Thoracic aorta (tissue), 2 donors: ENCODE data around the gene INPP5A. TPM values are rescaled to one million over a fixed set of nuclear protein-coding genes. Genes with fewer than 3 reads are reported as not detected.

Experiments
- ATAC-seq: fragments of 150-250 bp; one replicate; pipeline ENCODE4 v1.8.0; 2017; ENCODE audit warnings: low read depth; ENCODE audit not compliant: insufficient number of reproducible peaks, low FRiP score
- DNase-seq: peaks from one replicate; pipeline ENCODE4 v3.0.0-alpha.2; 2020; ENCODE audit warnings: low spot score
- H3K27ac ChIP-seq, 2 donors: fragments of 200-600 bp; sonication (generic); 1 replicate in 1 of 2; 2 replicates in 1 of 2; pipeline ENCODE4 v1.5.1; 2016; ENCODE audit warnings: mild to moderate bottlenecking in 2 of 2, moderate library complexity in 2 of 2
- H3K27me3 ChIP-seq: fragments of 200-600 bp; sonication (generic); replicated peaks from 2 replicates; pipeline ENCODE4 v1.6.0; 2016; ENCODE audit warnings: mild to moderate bottlenecking; ENCODE audit not compliant: insufficient read depth
- H3K36me3 ChIP-seq: fragments of 200-600 bp; sonication (generic); one replicate; pipeline ENCODE4 v1.5.1; 2016
- H3K4me1 ChIP-seq, 2 donors: fragments of 200-600 bp; sonication (generic); 1 replicate in 1 of 2; 2 replicates in 1 of 2; pipeline versions ENCODE4 v1.5.1 to v1.6.0; 2016; ENCODE audit warnings: low read depth in 2 of 2, mild to moderate bottlenecking in 1 of 2; ENCODE audit not compliant: control insufficient read depth in 1 of 2
- H3K4me3 ChIP-seq: fragments of 200-600 bp; sonication (generic); 2 replicates; pipeline ENCODE4 v1.5.1; 2016; ENCODE audit warnings: mild to moderate bottlenecking
- H3K9me3 ChIP-seq: fragments of 200-600 bp; sonication (generic); 2 replicates; pipeline ENCODE4 v1.5.1; 2016
- total RNA-seq, 2 donors: library from RNA; depleted of rRNA; stranded (reverse); fragments of >200 nt; gene quantifications; one replicate each; pipeline versions ENCODE4 v1.1.0 to v1.2.3, GENCODE V29; 2016
- TF ChIP-seq, protein P1 (sequence below): fragments of 200-600 bp; sonication (generic); IDR thresholded peaks from one replicate; pipeline ENCODE4 v1.5.1; 2019; ENCODE audit warnings: antibody characterized with exemption

Gene INPP5A
- total RNA-seq, 2 donors from 2014 or later = 120 to 142 TPM

DNA sequence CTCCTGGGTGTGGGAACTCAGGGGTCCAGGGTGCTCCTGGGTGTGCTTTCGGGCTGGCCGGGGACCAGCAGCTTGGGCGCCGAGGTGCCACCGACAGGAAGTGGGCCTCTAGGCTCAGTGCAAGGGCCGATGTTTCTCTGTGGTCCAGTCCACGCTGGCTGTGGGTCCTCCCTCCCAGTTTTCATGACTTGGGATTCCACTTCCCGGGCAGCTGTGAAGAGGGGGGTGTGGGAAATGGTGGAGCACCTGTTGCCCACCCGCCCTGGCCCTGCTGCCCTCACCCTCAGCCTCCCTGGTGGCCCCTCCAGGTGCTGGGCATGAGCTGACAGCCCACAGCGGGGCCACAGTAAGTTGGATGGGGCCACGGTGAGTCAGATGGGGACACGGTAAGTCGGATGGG is 189.8 kb downstream of the INPP5A start:
- Histone ChIP-seq H3K4me1 (no peaks in the 10 kb centered on the region), H3K4me3 (no peak overlapping the region), H3K9me3 (no peaks in the 10 kb centered on the region), H3K27ac (no peak overlapping the region), H3K27me3 (no peaks in the 10 kb centered on the region), H3K36me3 (peaks cover 10% of the 10 kb centered on the region)
- TF ChIP-seq, protein P1, sequence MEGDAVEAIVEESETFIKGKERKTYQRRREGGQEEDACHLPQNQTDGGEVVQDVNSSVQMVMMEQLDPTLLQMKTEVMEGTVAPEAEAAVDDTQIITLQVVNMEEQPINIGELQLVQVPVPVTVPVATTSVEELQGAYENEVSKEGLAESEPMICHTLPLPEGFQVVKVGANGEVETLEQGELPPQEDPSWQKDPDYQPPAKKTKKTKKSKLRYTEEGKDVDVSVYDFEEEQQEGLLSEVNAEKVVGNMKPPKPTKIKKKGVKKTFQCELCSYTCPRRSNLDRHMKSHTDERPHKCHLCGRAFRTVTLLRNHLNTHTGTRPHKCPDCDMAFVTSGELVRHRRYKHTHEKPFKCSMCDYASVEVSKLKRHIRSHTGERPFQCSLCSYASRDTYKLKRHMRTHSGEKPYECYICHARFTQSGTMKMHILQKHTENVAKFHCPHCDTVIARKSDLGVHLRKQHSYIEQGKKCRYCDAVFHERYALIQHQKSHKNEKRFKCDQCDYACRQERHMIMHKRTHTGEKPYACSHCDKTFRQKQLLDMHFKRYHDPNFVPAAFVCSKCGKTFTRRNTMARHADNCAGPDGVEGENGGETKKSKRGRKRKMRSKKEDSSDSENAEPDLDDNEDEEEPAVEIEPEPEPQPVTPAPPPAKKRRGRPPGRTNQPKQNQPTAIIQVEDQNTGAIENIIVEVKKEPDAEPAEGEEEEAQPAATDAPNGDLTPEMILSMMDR = no peak
- no peak for DNase-seq
- no peak for ATAC-seq

DNA sequence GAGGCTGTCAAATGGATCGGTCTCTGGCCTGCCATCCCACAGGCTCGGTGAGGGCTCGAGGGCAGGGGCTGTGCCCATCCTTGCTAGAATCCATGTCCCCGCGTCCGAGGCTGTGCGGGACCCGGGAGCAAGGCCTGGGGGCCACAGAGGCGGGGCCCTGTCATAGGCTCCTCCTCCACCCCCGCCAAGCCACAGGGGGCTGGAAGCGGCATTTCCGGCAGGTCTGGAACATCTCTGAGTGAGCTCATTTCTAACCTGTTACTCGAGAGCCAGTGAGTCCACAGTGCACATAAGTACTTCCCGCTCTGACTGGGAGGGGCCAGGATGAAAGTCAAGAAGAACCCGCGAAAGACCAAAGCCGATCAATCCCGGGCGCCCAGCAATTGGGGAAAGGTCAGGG is 190.7 kb downstream of the INPP5A start:
- Histone ChIP-seq H3K9me3 (no peaks in the 10 kb centered on the region), H3K27me3 (no peaks in the 10 kb centered on the region), H3K27ac (no peak overlapping the region), H3K4me3 (no peak overlapping the region), H3K4me1 (no peaks in the 10 kb centered on the region), H3K36me3 (peaks cover 10% of the 10 kb centered on the region)
- TF ChIP-seq, protein P1 = no peak
- ATAC-seq = no peak
- no peak for DNase-seq

DNA sequence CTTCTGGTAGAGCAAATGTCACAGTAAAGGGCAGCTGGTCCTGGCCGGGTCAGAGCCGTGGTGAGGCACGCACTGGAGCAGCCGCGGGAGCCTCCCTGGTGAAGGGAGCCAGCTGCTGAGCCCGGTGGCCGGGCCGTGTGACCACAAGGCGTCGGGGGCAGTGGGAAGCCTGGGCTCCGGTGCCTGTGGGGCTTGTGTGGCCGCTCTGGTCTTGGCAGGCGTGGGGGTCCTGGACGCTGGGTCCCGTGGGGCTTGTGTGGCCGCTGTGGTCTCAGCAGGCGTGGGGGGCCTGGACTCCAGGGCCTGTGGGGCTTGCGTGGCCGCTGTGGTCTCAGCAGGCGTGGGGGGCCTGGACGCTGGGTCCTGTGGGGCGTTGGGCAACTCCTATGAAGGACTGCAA is 191.2 kb downstream of the INPP5A start:
- TF ChIP-seq, protein P1 = no peak
- H3K27ac ChIP-seq = no peak overlapping the region
- H3K4me1 ChIP-seq = no peaks in the 10 kb centered on the region
- H3K9me3 ChIP-seq = no peaks in the 10 kb centered on the region
- no peak for ATAC-seq
- H3K36me3 ChIP-seq = peaks cover 13% of the 10 kb centered on the region
- H3K4me3 ChIP-seq = no peak overlapping the region
- no peak for DNase-seq
- H3K27me3 ChIP-seq = no peaks in the 10 kb centered on the region

DNA sequence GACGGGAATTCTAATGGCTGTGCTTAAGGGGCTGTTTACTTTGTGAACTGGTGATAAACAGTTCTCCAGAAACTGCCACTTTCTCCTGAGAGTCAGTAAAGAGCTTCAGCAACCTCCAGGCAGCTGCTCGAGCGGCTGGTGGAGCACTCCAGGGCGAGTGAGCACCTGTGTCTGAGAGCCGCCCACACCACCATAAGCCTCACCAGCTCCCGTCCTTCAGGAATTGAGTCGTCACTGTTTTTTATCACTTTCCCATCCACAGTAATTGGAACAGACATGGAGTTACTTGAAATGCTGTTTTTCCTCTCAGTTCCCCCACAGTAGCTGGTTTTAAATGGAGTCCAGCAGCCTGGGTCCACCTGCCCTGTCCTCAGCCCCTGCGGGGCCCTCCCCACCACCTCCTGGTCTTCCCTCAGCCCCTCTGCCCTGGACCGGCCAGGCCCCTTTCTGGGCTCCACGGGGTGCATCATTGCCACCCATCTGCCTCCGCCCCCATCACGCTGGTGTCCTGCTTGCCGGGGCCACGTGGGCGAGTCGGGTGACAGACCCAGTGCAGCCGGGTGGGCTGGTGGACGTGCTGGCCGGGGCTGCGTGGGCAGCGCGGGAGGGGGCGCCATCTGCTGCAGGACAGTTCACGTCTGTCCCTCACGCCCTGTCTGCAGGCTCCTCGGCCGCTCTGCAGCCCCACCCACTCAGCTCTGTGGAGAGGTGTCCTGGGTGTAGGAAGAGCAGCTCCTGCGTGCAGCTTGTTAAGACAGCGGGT is 192.4 kb downstream of the INPP5A start:
- peaks cover 10% of the 10 kb centered on the region for H3K36me3 ChIP-seq
- TF ChIP-seq, protein P1 = no peak
- DNase-seq (no peak), ATAC-seq (no peak)
- H3K4me3 ChIP-seq = no peak overlapping the region
- H3K27me3 ChIP-seq = no peaks in the 10 kb centered on the region
- H3K9me3 ChIP-seq = no peaks in the 10 kb centered on the region
- no peaks in the 10 kb centered on the region for H3K4me1 ChIP-seq
- no peak overlapping the region for H3K27ac ChIP-seq

DNA sequence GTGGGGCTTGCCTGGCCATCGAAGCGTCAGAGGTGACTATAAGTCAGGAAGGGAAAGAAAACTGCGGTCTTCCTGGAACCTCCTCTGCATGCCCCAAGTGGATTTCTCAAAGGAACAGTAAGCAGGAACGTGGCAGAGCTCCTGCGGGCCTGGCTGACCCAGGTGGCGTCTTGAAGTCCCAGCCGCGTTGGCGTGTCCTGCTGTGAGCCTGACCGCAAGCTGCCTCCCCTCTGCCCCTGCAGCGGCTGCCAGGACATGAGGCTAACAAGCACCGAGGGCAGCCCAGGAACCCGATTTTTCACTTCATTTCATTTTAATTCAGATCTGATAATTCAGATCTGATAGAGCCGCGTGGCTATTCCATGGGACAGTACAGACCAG is 193.0 kb downstream of the INPP5A start:
- no peaks in the 10 kb centered on the region for H3K9me3 ChIP-seq
- no peaks in the 10 kb centered on the region for H3K4me1 ChIP-seq
- TF ChIP-seq, protein P1 = no peak
- H3K36me3 ChIP-seq = peaks cover 11% of the 10 kb centered on the region
- H3K27me3 ChIP-seq = no peaks in the 10 kb centered on the region
- no peak overlapping the region for H3K4me3 ChIP-seq
- DNase-seq (no peak), ATAC-seq (no peak)
- H3K27ac ChIP-seq = no peak overlapping the region
